ENCODE data around the gene SH3GL3.

SH3GL3 gene

GRCh38 chr15:83658430-83659416 is 211.6 kb downstream of the SH3GL3 start:
- Histone ChIP-seq H3K9me3 (ENCODE audit: control insufficient read depth, insufficient read depth, low read length) (no peaks in the 10 kb centered on the region), H3K4me3 (ENCODE audit: low read depth, low read length) (no peak overlapping the region), H3K4me1 (ENCODE audit: control insufficient read depth, insufficient read depth, low read length) (no peaks in the 10 kb centered on the region), H3K36me3 (ENCODE audit: control insufficient read depth, insufficient read depth, low read length) (no peaks in the 10 kb centered on the region), H3K9ac (ENCODE audit: low read depth, low read length) (no peak overlapping the region), H3K27me3 (ENCODE audit: control insufficient read depth, insufficient read depth, low read length) (peaks cover 28% of the 10 kb centered on the region)

GRCh38 chr15:83659417-83659812 is 212.3 kb downstream of the SH3GL3 start:
- H3K9me3 ChIP-seq (ENCODE audit: control insufficient read depth, insufficient read depth, low read length), result no peaks in the 10 kb centered on the region
- no peaks in the 10 kb centered on the region for H3K36me3 ChIP-seq (ENCODE audit: control insufficient read depth, insufficient read depth, low read length)
- no peaks in the 10 kb centered on the region for H3K4me1 ChIP-seq (ENCODE audit: control insufficient read depth, insufficient read depth, low read length)
- H3K9ac ChIP-seq (ENCODE audit: low read depth, low read length), result no peak overlapping the region
- H3K27me3 ChIP-seq (ENCODE audit: control insufficient read depth, insufficient read depth, low read length), result peaks cover 25% of the 10 kb centered on the region
- no peak overlapping the region for H3K4me3 ChIP-seq (ENCODE audit: low read depth, low read length)

DNA sequence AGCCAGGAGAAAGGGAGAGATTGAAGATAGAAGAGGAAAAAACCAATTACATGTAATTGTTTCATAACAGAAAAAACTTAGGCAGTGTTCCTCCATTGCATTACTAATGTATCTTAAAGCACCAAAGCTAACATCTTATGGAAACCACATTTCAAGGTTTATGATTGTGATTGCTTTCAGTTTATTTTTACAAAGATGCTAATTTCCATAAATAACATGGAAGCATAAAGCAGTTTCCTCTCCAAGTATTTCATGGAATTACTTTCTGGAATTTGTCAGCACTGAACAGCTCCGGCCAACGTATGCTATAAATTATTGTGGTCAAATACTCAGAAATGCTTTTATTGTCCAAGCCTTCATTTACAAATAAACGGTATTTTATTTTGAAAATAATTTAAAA is 218.3 kb downstream of the SH3GL3 start:
- Histone ChIP-seq H3K9me3 (ENCODE audit: control insufficient read depth, insufficient read depth, low read length) (no peaks in the 10 kb centered on the region), H3K27me3 (ENCODE audit: control insufficient read depth, insufficient read depth, low read length) (no peaks in the 10 kb centered on the region), H3K9ac (ENCODE audit: low read depth, low read length) (no peak overlapping the region), H3K4me1 (ENCODE audit: control insufficient read depth, insufficient read depth, low read length) (no peaks in the 10 kb centered on the region), H3K4me3 (ENCODE audit: low read depth, low read length) (no peak overlapping the region), H3K36me3 (ENCODE audit: control insufficient read depth, insufficient read depth, low read length) (no peaks in the 10 kb centered on the region)

All from iPS-15b (cell line).